ENCODE results near the gene AOPEP. TPM values are rescaled to one million over a fixed set of nuclear protein-coding genes. Genes with fewer than 3 reads are reported as not detected.

AOPEP gene
- total and polyA plus RNA-seq, 2 donors (not counting 3 experiments of a cell fraction or from before 2014, with no cell fraction given) = 20.2 to 41.6 TPM

- no peak for FAIRE-seq
- H3K9me3 ChIP-seq (replicated peaks; ENCODE audit: control insufficient read depth, insufficient read depth, low read length) = no peaks in the 10 kb centered on the region
- no TSS peak for BruUV-seq (replicated peaks)
- POLR2A ChIA-PET = no interaction called here
- H3K36me3 ChIP-seq (ENCODE audit: control insufficient read depth in 2 of 2, extremely low read depth in 1 of 2, insufficient read depth in 2 of 2, low read length in 2 of 2) = no peaks in the 10 kb centered on the region
- H4K20me1 ChIP-seq (replicated peaks; ENCODE audit: control insufficient read depth, extremely low read depth, insufficient read depth, low read length) = no peaks in the 10 kb centered on the region
- H3K79me2 ChIP-seq (ENCODE audit: control insufficient read depth, insufficient read depth, low read length) = no peaks in the 10 kb centered on the region
- H3K9ac ChIP-seq (replicated peaks; ENCODE audit: extremely low read depth, insufficient read depth, low read length) = no peak overlapping the region
- no peak overlapping the region for H2AFZ ChIP-seq (ENCODE audit: low read depth, low read length)
- H3K9me1 ChIP-seq (replicated peaks; ENCODE audit: control insufficient read depth, extremely low read depth, insufficient read depth, low read length) = no peaks in the 10 kb centered on the region
- no peak overlapping the region for H3K27ac ChIP-seq (ENCODE audit: insufficient read depth, low read depth, low read length)
- H3K4me2 ChIP-seq (ENCODE audit: insufficient read depth, low read length) = no peak overlapping the region
- H3K4me3 ChIP-seq (replicated peaks in 1 of 3; ENCODE audit: insufficient read depth in 1 of 3, low read depth in 1 of 3, low read length in 3 of 3) = no peak overlapping the region
- dilution Hi-C loops (cut with MboI; ENCODE audit: extremely low pct_ligation_motif_present, low sequenced_read_pairs) = loop anchor here (25.0 kb wide), 1 partner anchor 467 kb away; no protein-coding TSS in a partner anchor
- H3K27me3 ChIP-seq (ENCODE audit: control insufficient read depth in 2 of 2, insufficient read depth in 2 of 2, low read length in 2 of 2) = no peaks in the 10 kb centered on the region
- no peak for DNase-seq (ENCODE audit: low read depth, low spot score)
- H3K4me1 ChIP-seq (ENCODE audit: control insufficient read depth, extremely low read depth, insufficient read depth, low read length) = no peaks in the 10 kb centered on the region
- CTCF ChIA-PET = interaction anchor here (0.6 to 13.7 kb wide), 10 partner anchors 14 to 1089 kb away, joined by 3 to 707 read pairs (median 18); no protein-coding TSS in a partner anchor
- TF ChIP-seq MAX (IDR thresholded peaks at IDR 0.05; ENCODE audit: insufficient read depth, insufficient read length) (no peak), FOS (IDR thresholded peaks at IDR 0.05; ENCODE audit: borderline replicate concordance, insufficient read depth, low read length) (no peak), JUN (IDR thresholded peaks at IDR 0.05; ENCODE audit: borderline replicate concordance, insufficient read depth, insufficient read length, low read depth) (no peak), MYC (IDR thresholded peaks at IDR 0.05; ENCODE audit: low read depth, low read length) (no peak), POLR2AphosphoS5 (IDR thresholded peaks at IDR 0.05; ENCODE audit: insufficient read depth, low read depth, low read length) (no peak), GATA2 (IDR thresholded peaks at IDR 0.05; ENCODE audit: insufficient read depth, insufficient read length, low read depth, low read length) (no peak), CTCF (IDR thresholded peaks at IDR 0.05; ENCODE audit: extremely low read depth in 1 of 2, insufficient read depth in 1 of 2, low read depth in 1 of 2, low read length in 2 of 2) (no peak), POLR2A (IDR thresholded peaks at IDR 0.05; ENCODE audit: low read depth, low read length) (no peak), EZH2 (IDR thresholded peaks at IDR 0.05; ENCODE audit: borderline replicate concordance, low read depth, low read length, severe bottlenecking) (no peak)
- intact Hi-C loops (cut with micrococcal nuclease) = loop anchor here (2.0 to 5.0 kb wide), 3 partner anchors 138 to 1088 kb away; partner anchors contain the start of gene AOPEP
These were observed 403.2 kb downstream of the AOPEP start for GRCh38 chr9:95129476-95130291.

All from endothelial cell of umbilical vein (primary cell).